H9 (cell line): ENCODE data around the gene MROH2B. TPM values are rescaled to one million over a fixed set of nuclear protein-coding genes. Genes with fewer than 3 reads are reported as not detected.

Source experiments
- DNase-seq: peaks from one replicate; pipeline ENCODE4 v3.0.0-alpha.2; 2017
- H2AFZ ChIP-seq: one replicate; pipeline ENCODE4 v1.6.1; 2013; ENCODE audit warnings: mild to moderate bottlenecking, low read length, control low read depth, moderate library complexity
- H2AK5ac ChIP-seq: 2 replicates; pipeline ENCODE4 v1.6.1; 2013; ENCODE audit warnings: low read length, control low read depth, mixed read lengths; ENCODE audit not compliant: insufficient read length
- H2BK120ac ChIP-seq: one replicate; pipeline ENCODE4 v1.6.1; 2013; ENCODE audit warnings: low read depth, mild to moderate bottlenecking, low read length, control low read depth, inconsistent platforms; ENCODE audit not compliant: poor library complexity, severe bottlenecking
- H2BK12ac ChIP-seq: 2 replicates; pipeline ENCODE4 v1.6.1; 2013; ENCODE audit warnings: low read length, control low read depth, mixed read lengths, low read depth; ENCODE audit not compliant: insufficient read length
- H2BK15ac ChIP-seq: 2 replicates; pipeline ENCODE4 v1.6.1; 2013; ENCODE audit warnings: low read depth, low read length, control low read depth
- H2BK20ac ChIP-seq: one replicate; pipeline ENCODE4 v1.6.1; 2013; ENCODE audit warnings: low read depth, mild to moderate bottlenecking, low read length, control low read depth, inconsistent platforms; ENCODE audit not compliant: poor library complexity, severe bottlenecking
- H2BK5ac ChIP-seq: 2 replicates; pipeline ENCODE4 v1.6.1; 2013; ENCODE audit warnings: low read length, control low read depth, mixed read lengths; ENCODE audit not compliant: insufficient read length
- H3K14ac ChIP-seq: 2 replicates; pipeline ENCODE4 v1.6.1; 2013; ENCODE audit warnings: low read length, control low read depth; ENCODE audit not compliant: insufficient read depth
- H3K18ac ChIP-seq: 2 replicates; pipeline ENCODE4 v1.6.1; 2013; ENCODE audit warnings: low read depth, mild to moderate bottlenecking, mixed read lengths, low read length, control low read depth; ENCODE audit not compliant: insufficient read length
- H3K23ac ChIP-seq: 2 replicates; pipeline ENCODE4 v1.6.1; 2013; ENCODE audit warnings: low read length, control low read depth, mixed read lengths, low read depth; ENCODE audit not compliant: insufficient read length
- H3K23me2 ChIP-seq: 2 replicates; pipeline ENCODE4 v1.6.1; 2013; ENCODE audit warnings: low read depth, mild to moderate bottlenecking, mixed read lengths, low read length, control low read depth; ENCODE audit not compliant: insufficient read length, poor library complexity, severe bottlenecking
- H3K27ac ChIP-seq: 2 replicates; pipeline ENCODE4 v1.5.1; 2013; ENCODE audit warnings: low read length, control low read depth, mixed read lengths, low read depth; ENCODE audit not compliant: insufficient read length
- H3K27me3 ChIP-seq: 2 replicates; pipeline ENCODE4 v1.6.1; 2013; ENCODE audit warnings: low read length, control low read depth, inconsistent platforms; ENCODE audit not compliant: insufficient read depth
- H3K4ac ChIP-seq: 2 replicates; pipeline ENCODE4 v1.6.1; 2013; ENCODE audit warnings: low read depth, mild to moderate bottlenecking, control low read depth, inconsistent platforms, low read length, moderate library complexity
- H3K4me1 ChIP-seq: 2 replicates; pipeline ENCODE4 v1.6.1; 2013; ENCODE audit warnings: low read length, control low read depth, inconsistent platforms; ENCODE audit not compliant: insufficient read depth
- H3K4me2 ChIP-seq: 2 replicates; pipeline ENCODE4 v1.6.1; 2013; ENCODE audit warnings: low read length, control low read depth, mixed read lengths; ENCODE audit not compliant: insufficient read length, insufficient read depth
- H3K56ac ChIP-seq: 2 replicates; pipeline ENCODE4 v1.6.1; 2013; ENCODE audit warnings: low read depth, mild to moderate bottlenecking, mixed read lengths, low read length, control low read depth; ENCODE audit not compliant: insufficient read length
- H3K79me1 ChIP-seq: 2 replicates; pipeline ENCODE4 v1.6.1; 2013; ENCODE audit warnings: low read depth, mild to moderate bottlenecking, moderate library complexity, low read length, control low read depth, inconsistent platforms; ENCODE audit not compliant: insufficient read depth, poor library complexity, severe bottlenecking
- H3K79me2 ChIP-seq: 2 replicates; pipeline ENCODE4 v1.6.1; 2013; ENCODE audit warnings: low read length, control low read depth, inconsistent platforms; ENCODE audit not compliant: insufficient read depth
- H3K9ac ChIP-seq: 2 replicates; pipeline ENCODE4 v1.6.1; 2013; ENCODE audit warnings: low read length, control low read depth, mixed read lengths; ENCODE audit not compliant: insufficient read length; ENCODE audit errors: extremely low read depth
- H3K9me3 ChIP-seq: one replicate; pipeline ENCODE4 v1.6.1; 2013; ENCODE audit warnings: low read depth, low read length, inconsistent platforms; ENCODE audit not compliant: control insufficient read depth
- H3T11ph ChIP-seq: one replicate; pipeline ENCODE4 v1.6.1; 2013; ENCODE audit warnings: mild to moderate bottlenecking, low read length, control low read depth, inconsistent platforms
- H4K20me1 ChIP-seq: one replicate; pipeline ENCODE4 v1.6.1; 2013; ENCODE audit not compliant: control insufficient read depth, insufficient read length, insufficient read depth
- H4K5ac ChIP-seq: 2 replicates; pipeline ENCODE4 v1.6.1; 2013; ENCODE audit warnings: low read depth, mild to moderate bottlenecking, mixed read lengths, low read length, control low read depth; ENCODE audit not compliant: insufficient read length
- H4K8ac ChIP-seq: replicated peaks from 2 replicates; pipeline ENCODE4 v1.6.1; 2013; ENCODE audit warnings: low read length, control low read depth, mixed read lengths, low read depth; ENCODE audit not compliant: insufficient read length
- H4K91ac ChIP-seq: 2 replicates; pipeline ENCODE4 v1.6.1; 2013; ENCODE audit warnings: low read depth, mild to moderate bottlenecking, moderate library complexity, mixed read lengths, low read length, control low read depth; ENCODE audit not compliant: insufficient read length
- H3K27ac Mint-ChIP-seq, 3 experiments: 2 replicates in 2 of 3; 3 replicates in 1 of 3; pipeline ENCODE4 v1.8.0; 2020 to 2021; ENCODE audit warnings: mixed read lengths in 3 of 3, mild to moderate bottlenecking in 1 of 3, moderate library complexity in 1 of 3
- H3K27me3 Mint-ChIP-seq: 2 replicates; pipeline ENCODE4 v1.8.0; 2021; ENCODE audit warnings: low read depth, mild to moderate bottlenecking, moderate library complexity, mixed read lengths
- H3K36me3 Mint-ChIP-seq, 3 experiments: 2 replicates in 2 of 3; 3 replicates in 1 of 3; pipeline ENCODE4 v1.8.0; 2020 to 2021; ENCODE audit warnings: low read depth in 3 of 3, mixed read lengths in 3 of 3; ENCODE audit not compliant: insufficient read depth in 1 of 3
- H3K4me1 Mint-ChIP-seq, 2 experiments: 2 replicates each; pipeline ENCODE4 v1.8.0; 2020; ENCODE audit warnings: mixed read lengths in 2 of 2
- H3K4me3 Mint-ChIP-seq, 2 experiments: 2 replicates in 1 of 2; 3 replicates in 1 of 2; pipeline ENCODE4 v1.8.0; 2020 to 2021; ENCODE audit warnings: mild to moderate bottlenecking in 2 of 2, mixed read lengths in 2 of 2, moderate library complexity in 1 of 2
- H3K9me3 Mint-ChIP-seq, 2 experiments: 2 replicates in 1 of 2; 3 replicates in 1 of 2; pipeline ENCODE4 v1.8.0; 2020; ENCODE audit warnings: mild to moderate bottlenecking in 2 of 2, mixed read lengths in 2 of 2, moderate library complexity in 1 of 2
- CTCF ChIP-seq: fragments of 200-600 bp; sonication (generic); conservative IDR thresholded peaks from 3 replicates; pipeline ENCODE4 v1.8.0; 2021; ENCODE audit warnings: antibody characterized with exemption, mild to moderate bottlenecking
- WGBS: extraction: QIAGEN DNeasy Blood & Tissue Kit; methylation state at CpG from one replicate; pipeline ENCODE4 v1.1.7; 2013; ENCODE audit warnings: missing lambda C conversion rate, low lambda C conversion rate, mixed read lengths; ENCODE audit not compliant: insufficient read length; ENCODE audit errors: extremely low coverage; 5-methylcytosine and 5-hydroxymethylcytosine counted together
- total RNA-seq: library from RNA; stranded (reverse); gene quantifications from 2 replicates; pipeline ENCODE4 v1.2.1, GENCODE V29; 2021

The MROH2B gene
- total RNA-seq, 1 experiment from 2014 or later, result not detected

GRCh38 chr5:41048986-41049385 lies 22.2 kb downstream of the MROH2B start:
- H3K27me3 ChIP-seq, result no peaks in the 10 kb centered on the region
- H3K4me2 ChIP-seq, result no peak overlapping the region
- no peak overlapping the region for H3K23ac ChIP-seq
- no peak overlapping the region for H4K91ac ChIP-seq
- H3T11ph ChIP-seq, result no peak overlapping the region
- no peaks in the 10 kb centered on the region for H3K27me3 Mint-ChIP-seq
- WGBS, result no CpG with 5 or more reads among the region's 2 CpGs
- no peak overlapping the region for H4K8ac ChIP-seq
- no peaks in the 10 kb centered on the region for H3K4me1 Mint-ChIP-seq
- no peak overlapping the region for H2BK120ac ChIP-seq
- no peak overlapping the region for H2AFZ ChIP-seq
- no peak overlapping the region for H3K18ac ChIP-seq
- no peak overlapping the region for H2BK5ac ChIP-seq
- H3K79me2 ChIP-seq, result no peaks in the 10 kb centered on the region
- H2BK15ac ChIP-seq, result no peak overlapping the region
- H3K23me2 ChIP-seq, result no peaks in the 10 kb centered on the region
- H3K9ac ChIP-seq, result no peak overlapping the region
- no peak overlapping the region for H3K27ac ChIP-seq
- H3K79me1 ChIP-seq, result no peaks in the 10 kb centered on the region
- no peaks in the 10 kb centered on the region for H3K36me3 Mint-ChIP-seq
- H3K9me3 ChIP-seq, result no peaks in the 10 kb centered on the region
- H3K14ac ChIP-seq, result no peak overlapping the region
- no peak for TF ChIP-seq CTCF
- H4K5ac ChIP-seq, result no peak overlapping the region
- no peak overlapping the region for H3K56ac ChIP-seq
- no peaks in the 10 kb centered on the region for H4K20me1 ChIP-seq
- no peak overlapping the region for H3K4ac ChIP-seq
- H3K27ac Mint-ChIP-seq, result no peak overlapping the region
- no peaks in the 10 kb centered on the region for H3K9me3 Mint-ChIP-seq
- H2BK20ac ChIP-seq, result no peak overlapping the region
- no peak overlapping the region for H2AK5ac ChIP-seq
- no peak for DNase-seq
- no peaks in the 10 kb centered on the region for H3K4me1 ChIP-seq
- no peak overlapping the region for H2BK12ac ChIP-seq
- H3K4me3 Mint-ChIP-seq, result no peak overlapping the region
